ENCODE measurements around the gene CGN.

The CGN gene

DNA sequence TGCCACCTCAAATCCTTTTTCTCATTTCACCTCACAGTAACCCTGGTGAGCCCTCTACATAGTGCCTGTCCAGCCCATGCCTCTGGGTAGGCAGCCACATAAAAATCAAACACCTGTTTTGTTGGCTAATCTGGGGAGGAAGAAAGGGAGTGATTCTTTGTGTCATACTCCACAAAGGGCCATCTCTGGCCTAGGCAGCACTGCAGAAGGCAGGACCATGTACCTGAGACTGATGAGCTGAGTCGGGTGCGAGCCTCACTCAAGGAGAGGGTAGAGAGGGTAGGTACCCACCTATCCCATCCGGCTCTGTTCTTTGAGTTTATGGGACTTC, 36.7 kb downstream of the CGN start:
- DNase-seq (ENCODE audit: low read depth): no peak

DNA sequence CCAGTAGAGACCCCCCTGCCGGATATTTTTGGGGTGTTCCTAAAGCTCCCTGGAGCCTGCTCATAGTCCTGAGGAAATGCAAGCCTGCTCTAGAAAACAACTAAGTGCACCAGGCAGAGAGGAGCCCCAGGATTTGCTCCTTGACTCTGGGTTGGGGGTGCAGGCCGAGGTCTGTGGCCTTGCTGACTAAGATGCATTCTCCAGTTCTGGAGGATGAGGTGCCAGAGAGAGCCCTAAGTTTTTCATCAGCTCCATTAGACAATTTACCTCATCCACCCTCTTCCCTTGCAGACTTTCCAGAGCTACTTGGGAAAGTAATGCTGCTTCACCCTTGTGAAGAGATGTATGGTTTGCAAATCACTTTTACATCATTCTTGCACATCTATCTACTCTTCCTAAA, 38.0 kb downstream of the CGN start:
- no peak for DNase-seq (ENCODE audit: low read depth)

GRCh38 chr1:151553659-151554058, 42.5 kb downstream of the CGN start:
- DNase-seq (ENCODE audit: low read depth): no peak

GRCh38 chr1:151556052-151556451, 44.9 kb downstream of the CGN start:
- DNase-seq (ENCODE audit: low read depth): no peak

DNA sequence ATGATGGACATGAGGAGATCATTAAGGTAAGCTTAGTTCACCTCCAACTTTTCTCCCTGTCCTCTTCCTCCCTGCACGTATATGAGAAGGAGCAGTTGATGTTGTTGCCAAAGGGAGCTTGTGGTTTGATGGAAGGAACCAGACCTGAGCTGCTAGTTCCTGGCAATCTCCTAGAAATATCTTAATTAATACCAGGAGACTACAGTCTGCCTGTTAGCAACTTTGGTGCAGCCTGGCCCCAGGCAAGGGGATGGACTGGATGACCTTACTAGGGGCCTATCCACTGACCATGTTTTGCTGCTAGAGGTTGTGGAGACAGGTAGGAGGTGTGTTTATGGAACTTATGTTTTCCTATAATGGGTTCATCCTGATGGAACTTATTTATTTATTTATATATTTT, 51.5 kb downstream of the CGN start:
- no peak for DNase-seq (ENCODE audit: low read depth)

GRCh38 chr1:151563376-151563775, 52.2 kb downstream of the CGN start:
- DNase-seq (ENCODE audit: low read depth): no peak

- no peak for DNase-seq (ENCODE audit: low read depth)
These were observed 54.5 kb downstream of the CGN start for GRCh38 chr1:151565502-151566189.

DNA sequence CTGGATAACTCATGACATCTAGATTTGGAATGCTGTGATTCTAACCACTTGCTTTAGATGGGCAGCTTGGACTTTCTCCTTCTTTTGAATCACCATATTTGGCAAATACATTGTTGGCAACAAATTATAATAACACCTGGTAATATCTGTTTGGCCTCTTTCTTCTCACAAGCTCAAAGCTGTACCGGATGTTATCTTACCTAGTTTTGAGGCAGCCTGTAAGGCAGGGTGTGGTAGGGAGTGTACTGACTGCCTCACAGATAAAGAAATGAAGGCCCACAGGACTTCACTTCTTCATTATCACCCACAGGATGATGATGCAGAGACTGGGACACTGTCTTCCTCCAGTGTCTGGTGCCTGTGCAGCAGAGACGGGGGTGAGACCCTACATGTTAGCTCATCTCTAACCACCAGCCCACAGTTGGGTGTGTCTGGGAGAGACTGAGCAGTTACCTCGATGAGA, 57.5 kb downstream of the CGN start:
- DNase-seq (ENCODE audit: low read depth): no peak

DNA sequence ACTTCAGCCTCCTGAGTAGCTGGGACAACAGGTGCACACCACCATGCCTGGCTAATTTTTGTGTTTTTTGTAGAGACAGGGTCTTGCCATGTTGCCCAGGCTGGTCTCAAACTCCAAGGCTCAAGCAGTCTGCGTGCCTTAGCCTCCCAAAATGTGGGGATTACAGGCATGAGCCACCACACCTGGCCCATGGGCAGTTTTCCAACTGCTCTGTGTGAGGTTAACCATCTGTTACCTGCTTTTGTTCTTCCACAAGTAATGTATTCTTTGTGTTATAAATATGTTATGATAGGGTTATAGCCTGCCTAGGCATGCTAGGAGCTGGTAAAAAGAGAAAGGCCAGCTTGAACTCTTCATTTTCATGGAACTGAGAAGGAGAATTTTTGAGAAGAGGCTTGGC, 59.6 kb downstream of the CGN start:
- DNase-seq (ENCODE audit: low read depth): no peak

- DNase-seq (ENCODE audit: low read depth): no peak
These were observed 63.7 kb downstream of the CGN start for GRCh38 chr1:151574575-151575529.

- DNase-seq (ENCODE audit: low read depth): no peak
These were observed 66.0 kb downstream of the CGN start for GRCh38 chr1:151577173-151577572.

GRCh38 chr1:151578941-151579340, 67.8 kb downstream of the CGN start:
- no peak for DNase-seq (ENCODE audit: low read depth)

DNA sequence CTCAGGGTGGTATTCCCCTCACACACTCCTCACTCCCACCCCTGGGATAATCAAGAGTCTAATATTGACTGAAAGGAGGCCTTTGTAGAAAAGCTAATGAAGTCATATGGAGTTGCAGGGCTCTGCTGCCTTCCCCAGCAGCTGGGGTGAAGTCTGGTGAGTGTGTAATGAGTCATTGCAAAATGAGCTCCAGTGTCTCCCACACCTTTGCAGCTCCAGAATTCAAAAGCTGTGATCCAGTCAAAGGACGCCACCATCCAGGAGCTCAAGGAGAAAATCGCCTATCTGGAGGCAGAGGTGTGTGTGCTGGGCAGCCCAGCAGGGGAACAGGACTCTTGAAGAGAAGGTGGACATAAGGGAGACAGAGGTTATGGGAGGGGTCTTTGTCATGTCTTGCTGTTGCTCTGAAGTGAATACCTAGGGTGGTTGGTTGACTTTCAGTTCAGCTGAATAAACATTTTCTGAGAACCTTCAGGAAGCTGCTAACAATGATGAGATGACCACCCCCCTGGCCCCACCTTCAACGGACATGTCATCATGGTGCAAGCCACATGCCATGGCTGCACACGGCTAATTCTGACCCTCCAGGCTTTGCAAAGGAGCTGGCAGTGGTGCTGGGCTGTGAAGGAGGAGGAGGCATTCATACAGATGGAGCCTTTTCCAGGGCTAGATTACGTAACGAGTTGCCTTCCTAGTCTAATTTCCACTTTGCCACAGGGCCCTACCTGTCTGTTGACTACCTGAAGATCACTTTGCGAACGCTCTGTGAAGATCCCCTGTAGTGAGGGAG, 68.4 kb downstream of the CGN start:
- no peak for DNase-seq (ENCODE audit: low read depth)

GRCh38 chr1:151581451-151581850, 70.3 kb downstream of the CGN start:
- DNase-seq (ENCODE audit: low read depth): no peak

GRCh38 chr1:151581921-151582320, 70.7 kb downstream of the CGN start:
- DNase-seq (ENCODE audit: low read depth): no peak

- no peak for DNase-seq (ENCODE audit: low read depth)
These were observed 72.6 kb downstream of the CGN start for GRCh38 chr1:151583796-151584195.

DNA sequence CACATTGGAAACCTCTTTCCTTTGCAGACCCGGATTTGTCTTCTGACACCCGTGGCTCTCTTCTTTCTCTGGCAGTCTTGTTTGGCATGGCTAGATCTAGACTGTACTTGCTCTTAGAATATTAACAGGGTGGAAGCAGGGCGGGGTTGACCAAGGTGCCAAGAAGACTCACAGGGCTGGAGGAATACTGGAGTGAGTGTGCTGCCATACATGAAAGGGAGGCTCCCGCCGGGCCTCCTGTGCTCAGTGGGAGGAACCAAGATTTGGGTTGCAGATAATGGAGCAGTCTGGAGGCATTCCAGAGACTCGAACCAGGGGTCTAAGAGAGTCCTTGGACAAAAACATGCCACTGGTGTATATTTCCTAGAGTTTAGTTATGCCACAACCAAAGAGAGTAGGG, 73.1 kb downstream of the CGN start:
- DNase-seq (ENCODE audit: low read depth): no peak

GRCh38 chr1:151584780-151585179, 73.6 kb downstream of the CGN start:
- no peak for DNase-seq (ENCODE audit: low read depth)

DNA sequence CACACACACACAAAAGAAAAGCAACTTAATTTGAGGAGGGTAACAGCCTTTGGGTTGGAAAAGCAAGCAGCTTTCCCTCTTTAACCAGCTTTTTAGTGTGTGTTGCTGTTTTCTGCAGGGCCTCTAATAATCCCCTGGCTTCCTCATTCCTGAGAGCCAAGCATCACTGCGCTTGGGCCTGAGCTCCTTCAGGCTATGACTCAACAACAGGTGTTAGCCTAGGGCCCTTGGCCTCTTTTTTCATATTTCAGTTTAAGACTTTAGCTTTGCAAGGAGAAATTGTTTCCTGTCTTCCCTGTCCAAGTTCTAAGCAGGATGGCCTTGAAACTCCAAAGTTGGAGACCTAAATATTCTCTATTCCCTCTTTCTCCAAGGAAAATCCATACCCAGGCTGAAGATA, 74.4 kb downstream of the CGN start:
- no peak for DNase-seq (ENCODE audit: low read depth)

All from activated T-helper 1 cell treated with Interleukin-2 at 50 U/mL for 16 hours (primary cell).